ENCODE data around the gene ORM1. TPM values are rescaled to one million over a fixed set of nuclear protein-coding genes. Genes with fewer than 3 reads are reported as not detected.
A peak's percentile ranks its signal among the peaks of the same experiment; 100 is the strongest.
"Not testable (repeated sequence)": the region's sequence is repeated elsewhere in the genome, so short reads cannot be mapped to it uniquely, and the experiment has no call there.

ORM1 gene
- total RNA-seq, 4 donors from 2014 or later, result not detected

- no peak for TF ChIP-seq CTCF (IDR thresholded peaks at IDR 0.05)
- no peak for TF ChIP-seq POLR2A (IDR thresholded peaks at IDR 0.05)
- intact Hi-C loops (cut with DNase I; ENCODE audit: low total_unique reads), result no loop called here
- 84 to 89% methylated on average over 8 of the region's 8 CpGs for WGBS, 2 donors
- peak in 1 of 2 donors; percentile 53 for DNase-seq (ENCODE audit: low spot score in 2 of 2)
- H3K4me3 ChIP-seq (ENCODE audit: low read depth, poor library complexity, severe bottlenecking), result no peak overlapping the region
These were observed 4.5 kb upstream of the ORM1 start for GRCh38 chr9:114318416-114318815.

GRCh38 chr9:114319147-114319546 is 3.8 kb upstream of the ORM1 start:
- DNase-seq (ENCODE audit: low spot score in 2 of 2), result peak in 1 of 2 donors; percentile 26
- no peak overlapping the region for H3K4me3 ChIP-seq (ENCODE audit: low read depth, poor library complexity, severe bottlenecking)
- intact Hi-C loops (cut with DNase I; ENCODE audit: low total_unique reads), result no loop called here
- 49 to 60% methylated on average over 3 of the region's 3 CpGs for WGBS, 2 donors
- no peak for TF ChIP-seq CTCF (IDR thresholded peaks at IDR 0.05)
- no peak for TF ChIP-seq POLR2A (IDR thresholded peaks at IDR 0.05)

DNA sequence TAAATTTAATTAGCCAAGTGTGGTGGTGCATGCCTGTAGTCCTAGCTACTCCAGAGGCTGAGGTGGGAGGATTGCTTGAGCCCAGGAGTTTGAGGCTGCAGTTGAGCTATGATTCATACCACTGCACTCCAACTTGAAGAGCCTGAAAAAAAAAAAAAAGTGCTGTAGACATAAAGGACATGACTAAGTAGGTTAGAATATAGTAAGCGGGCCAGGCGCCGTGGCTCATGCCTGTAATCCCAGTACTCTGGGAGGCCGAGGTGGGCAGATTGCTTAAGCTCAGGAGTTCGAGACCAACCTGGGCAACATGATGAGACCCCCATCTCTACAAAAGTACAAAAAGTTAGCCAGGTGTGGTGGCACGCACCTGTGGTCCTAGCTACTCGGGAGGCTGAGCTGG is 2.2 kb upstream of the ORM1 start:
- 92 to 93% methylated on average over 7 of the region's 7 CpGs for WGBS, 2 donors
- DNase-seq (ENCODE audit: low spot score in 2 of 2), result peak in 1 of 2 donors; percentile 63
- intact Hi-C loops (cut with DNase I; ENCODE audit: low total_unique reads); H3K4me3 ChIP-seq (ENCODE audit: low read depth, poor library complexity, severe bottlenecking): not testable (repeated sequence)

DNA sequence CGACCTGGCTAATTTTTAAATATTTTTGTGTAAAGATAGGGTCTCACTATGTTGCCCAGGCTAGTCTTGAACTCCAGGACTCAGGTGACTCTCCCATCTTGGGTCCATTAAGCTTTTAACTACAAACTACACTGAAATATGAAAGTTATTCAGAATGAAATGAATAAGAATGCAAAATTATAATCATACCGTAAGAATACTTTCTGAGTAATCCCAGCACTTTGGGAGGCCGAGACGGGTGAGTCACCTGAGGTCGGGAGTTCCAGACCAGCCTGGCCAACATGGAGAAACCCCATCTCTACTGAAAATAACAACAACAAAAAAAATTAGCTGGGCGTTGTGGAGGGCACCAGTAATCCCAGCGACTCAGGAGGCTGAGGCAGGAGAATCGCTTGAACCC is 1.1 kb upstream of the ORM1 start:
- no peak for DNase-seq (ENCODE audit: low spot score in 2 of 2)
- intact Hi-C loops (cut with DNase I; ENCODE audit: low total_unique reads), result no loop called here
- WGBS, 2 donors, result 78 to 85% methylated on average over 8 of the region's 8 CpGs
- H3K4me3 ChIP-seq (ENCODE audit: low read depth, poor library complexity, severe bottlenecking), result no peak overlapping the region
- TF ChIP-seq CTCF (IDR thresholded peaks at IDR 0.05) (no peak), POLR2A (IDR thresholded peaks at IDR 0.05) (no peak)

DNA sequence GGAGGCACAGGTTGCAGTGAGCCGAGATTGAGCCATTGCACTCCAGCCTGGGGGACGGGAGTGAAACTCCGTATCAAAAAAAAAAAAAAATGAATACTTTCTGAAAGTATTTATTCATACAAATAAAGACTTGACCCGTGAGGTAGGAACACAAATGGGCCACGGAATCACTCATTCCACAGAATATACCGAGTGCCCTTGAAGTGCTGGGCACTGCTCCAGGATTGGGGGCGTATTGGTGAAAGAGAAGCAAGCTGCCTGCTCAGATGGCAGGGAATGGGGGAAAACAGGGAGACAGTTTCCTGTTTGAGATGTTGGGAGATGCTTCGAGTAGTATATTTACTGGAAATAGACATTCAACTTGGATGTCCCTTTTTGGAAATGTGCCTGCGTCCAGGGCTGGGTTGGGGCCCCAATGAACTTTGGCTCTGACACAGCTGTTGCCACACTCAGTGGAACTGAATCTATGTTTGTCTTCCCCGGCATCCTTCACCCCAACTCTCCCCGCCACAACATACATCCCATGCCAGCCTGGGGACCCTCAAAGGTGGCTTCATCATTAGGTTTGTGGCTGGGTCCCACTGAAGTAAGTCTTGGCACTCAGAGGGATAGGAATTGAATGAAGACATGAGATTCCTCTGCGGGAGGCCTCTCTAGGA is 609 bp upstream of the ORM1 start:
- H3K4me3 ChIP-seq (ENCODE audit: low read depth, poor library complexity, severe bottlenecking); intact Hi-C loops (cut with DNase I; ENCODE audit: low total_unique reads); DNase-seq (ENCODE audit: low spot score in 2 of 2): not testable (repeated sequence)
- WGBS, 2 donors, result 78 to 79% methylated on average over 12 of the region's 12 CpGs

DNA sequence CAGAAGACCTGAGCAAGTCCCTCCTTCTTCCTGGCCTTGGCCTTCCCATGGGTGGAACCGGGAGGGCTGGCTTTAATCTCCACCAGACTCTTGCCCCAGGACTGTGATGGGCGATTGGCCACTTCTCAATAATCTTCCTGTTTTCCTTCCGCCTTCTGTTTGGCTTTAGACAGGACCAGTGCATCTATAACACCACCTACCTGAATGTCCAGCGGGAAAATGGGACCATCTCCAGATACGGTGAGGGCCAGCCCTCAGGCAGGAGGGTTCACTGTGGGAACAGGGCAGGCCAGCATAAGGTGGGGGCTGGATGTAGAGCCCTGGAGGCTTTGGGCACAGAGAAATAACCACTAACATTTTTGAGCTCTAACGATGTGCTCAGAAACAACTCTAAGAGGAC is 951 bp downstream of the ORM1 start:
- 70 to 73% methylated on average over 6 of the region's 6 CpGs for WGBS, 2 donors
- intact Hi-C loops (cut with DNase I; ENCODE audit: low total_unique reads); DNase-seq (ENCODE audit: low spot score in 2 of 2): not testable (repeated sequence)

GRCh38 chr9:114324492-114324891 is 1.6 kb downstream of the ORM1 start:
- intact Hi-C loops (cut with DNase I; ENCODE audit: low total_unique reads), result no loop called here
- H3K4me3 ChIP-seq (ENCODE audit: low read depth, poor library complexity, severe bottlenecking), result no peak overlapping the region
- no peak for TF ChIP-seq POLR2A (IDR thresholded peaks at IDR 0.05)
- no peak for TF ChIP-seq CTCF (IDR thresholded peaks at IDR 0.05)
- WGBS, 2 donors, result 89% methylated on average over 8 of the region's 8 CpGs
- DNase-seq (ENCODE audit: low spot score in 2 of 2), result no peak

More for the DNA sequence above, 951 bp downstream of the ORM1 start:
- H3K4me3 ChIP-seq (ENCODE audit: low read depth, poor library complexity, severe bottlenecking), result not testable (repeated sequence)

DNA sequence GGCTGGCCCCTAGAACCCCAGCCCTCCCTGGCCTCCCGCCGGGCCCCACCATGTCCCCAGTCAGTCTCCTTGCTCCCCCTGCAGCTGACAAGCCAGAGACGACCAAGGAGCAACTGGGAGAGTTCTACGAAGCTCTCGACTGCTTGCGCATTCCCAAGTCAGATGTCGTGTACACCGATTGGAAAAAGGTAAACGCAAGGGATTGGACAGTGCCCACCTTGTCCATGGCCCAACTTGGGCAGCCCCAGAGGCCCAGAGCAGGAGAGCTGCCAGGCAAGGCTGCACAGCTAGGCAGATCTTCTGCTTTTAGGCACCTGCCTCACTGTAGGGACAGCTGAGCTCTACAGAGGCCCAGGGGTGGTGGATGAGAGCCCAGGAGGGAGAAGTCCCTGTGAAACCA is 2.1 kb downstream of the ORM1 start:
- WGBS, 2 donors, result 70 to 84% methylated on average over 2 to 9 of the region's 9 CpGs
- H3K4me3 ChIP-seq (ENCODE audit: low read depth, poor library complexity, severe bottlenecking); intact Hi-C loops (cut with DNase I; ENCODE audit: low total_unique reads); DNase-seq (ENCODE audit: low spot score in 2 of 2): not testable (repeated sequence)

- WGBS, 2 donors, result 64 to 86% methylated on average over 2 to 3 of the region's 3 CpGs
- DNase-seq (ENCODE audit: low spot score in 2 of 2); intact Hi-C loops (cut with DNase I; ENCODE audit: low total_unique reads); H3K4me3 ChIP-seq (ENCODE audit: low read depth, poor library complexity, severe bottlenecking): not testable (repeated sequence)
These were observed 2.9 kb downstream of the ORM1 start for GRCh38 chr9:114325684-114326254.
